HuH-7.5 (cell line): ENCODE measurements around the gene SMC3.

Experiments used
- DNase-seq: peaks from one replicate; pipeline ENCODE4 v3.0.0; 2011; ENCODE audit warnings: low spot score

SMC3 gene

GRCh38 chr10:110647136-110647430 is 79.6 kb downstream of the SMC3 start:
- no peak for DNase-seq

GRCh38 chr10:110648692-110649346 is 81.3 kb downstream of the SMC3 start:
- DNase-seq = no peak

- DNase-seq = no peak
These were observed 82.1 kb downstream of the SMC3 start for GRCh38 chr10:110649347-110650264.

GRCh38 chr10:110650265-110650668 is 82.8 kb downstream of the SMC3 start:
- DNase-seq = no peak

GRCh38 chr10:110651044-110651958 is 83.8 kb downstream of the SMC3 start:
- no peak for DNase-seq

- DNase-seq = no peak
These were observed 85.1 kb downstream of the SMC3 start for GRCh38 chr10:110652475-110653118.
